Measurements from ENCODE around the gene FAM168B.
"Not testable (repeated sequence)": the region's sequence is repeated elsewhere in the genome, so short reads cannot be mapped to it uniquely, and the experiment has no call there.

FAM168B gene

GRCh38 chr2:131094463-131095281, 1.4 kb upstream of the FAM168B start:
- peak; percentile 36 for DNase-seq

- peak; percentile 83 for DNase-seq
Measured at GRCh38 chr2:131093696-131094462, 619 bp upstream of the FAM168B start.

GRCh38 chr2:131092458-131093005, 728 bp downstream of the FAM168B start:
- DNase-seq, result no peak

- no peak for DNase-seq
Measured at GRCh38 chr2:131085646-131086045, 7.6 kb downstream of the FAM168B start.

- DNase-seq, result no peak
Measured at GRCh38 chr2:131081190-131081589, 12.1 kb downstream of the FAM168B start.

GRCh38 chr2:131079931-131080330, 13.3 kb downstream of the FAM168B start:
- DNase-seq, result not testable (repeated sequence)

- peak; percentile 50 for DNase-seq
Measured at GRCh38 chr2:131077966-131078365, 15.3 kb downstream of the FAM168B start.

GRCh38 chr2:131077182-131077846, 15.9 kb downstream of the FAM168B start:
- DNase-seq, result no peak

- DNase-seq, result no peak
Measured at GRCh38 chr2:131076707-131077106, 16.6 kb downstream of the FAM168B start.

GRCh38 chr2:131075578-131075977, 17.7 kb downstream of the FAM168B start:
- not testable (repeated sequence) for DNase-seq

- not testable (repeated sequence) for DNase-seq
Measured at GRCh38 chr2:131068172-131068571, 25.1 kb downstream of the FAM168B start.

GRCh38 chr2:131067465-131068125, 25.7 kb downstream of the FAM168B start:
- DNase-seq, result no peak

GRCh38 chr2:131064589-131065512, 28.4 kb downstream of the FAM168B start:
- no peak for DNase-seq

GRCh38 chr2:131063501-131064283, 29.6 kb downstream of the FAM168B start:
- DNase-seq, result no peak

- DNase-seq, result no peak
Measured at GRCh38 chr2:131058920-131059319, 34.3 kb downstream of the FAM168B start.

- DNase-seq, result no peak
Measured at GRCh38 chr2:131058214-131058843, 34.9 kb downstream of the FAM168B start.

- no peak for DNase-seq
Measured at GRCh38 chr2:131056932-131057287, 36.4 kb downstream of the FAM168B start.

GRCh38 chr2:131056204-131056931, 36.9 kb downstream of the FAM168B start:
- no peak for DNase-seq
